Chondrocyte (in vitro differentiated cells): ENCODE measurements around the gene BST2. TPM values are rescaled to one million over a fixed set of nuclear protein-coding genes. Genes with fewer than 3 reads are reported as not detected.

ENCODE experiments used
- DNase-seq: peaks from one replicate; pipeline ENCODE4 v3.0.0; 2021; ENCODE audit warnings: mixed read lengths, low spot score
- H3K27ac Mint-ChIP-seq: one replicate; pipeline ENCODE4 v1.8.0; 2021; ENCODE audit warnings: mild to moderate bottlenecking, moderate library complexity, mixed read lengths; ENCODE audit not compliant: unreplicated experiment
- H3K27me3 Mint-ChIP-seq: 2 replicates; pipeline ENCODE4 v1.8.0; 2021; ENCODE audit warnings: low read depth, mixed read lengths
- H3K36me3 Mint-ChIP-seq: 2 replicates; pipeline ENCODE4 v1.8.0; 2021; ENCODE audit warnings: low read depth, mixed read lengths
- H3K4me1 Mint-ChIP-seq: 2 replicates; pipeline ENCODE4 v1.8.0; 2021; ENCODE audit warnings: low read depth, mild to moderate bottlenecking, mixed read lengths
- H3K4me3 Mint-ChIP-seq: one replicate; pipeline ENCODE4 v1.8.0; 2021; ENCODE audit warnings: mild to moderate bottlenecking, moderate library complexity, mixed read lengths; ENCODE audit not compliant: unreplicated experiment
- H3K9me3 Mint-ChIP-seq: 2 replicates; pipeline ENCODE4 v1.8.0; 2021; ENCODE audit warnings: low read depth, mixed read lengths
- total RNA-seq: library from RNA; stranded (reverse); gene quantifications from 3 replicates; pipeline ENCODE4 v1.2.1, GENCODE V29; 2021
- TF ChIP-seq, protein P1 (sequence below): fragments of 200-600 bp; sonication (generic); IDR thresholded peaks from 2 replicates; pipeline ENCODE4 v1.5.0; 2021; ENCODE audit warnings: antibody characterized with exemption, mild to moderate bottlenecking, moderate library complexity

BST2 gene
- total RNA-seq, 1 donor from 2014 or later, result not detected

GRCh38 chr19:17391371-17392151 is 13.9 kb downstream of the BST2 start:
- Mint-ChIP-seq H3K4me3 (peak overlapping the region; percentile 89), H3K36me3 (no peaks in the 10 kb centered on the region), H3K9me3 (peaks cover 3% of the 10 kb centered on the region), H3K27me3 (no peaks in the 10 kb centered on the region), H3K4me1 (peaks cover 10% of the 10 kb centered on the region), H3K27ac (no peak overlapping the region)
- TF ChIP-seq, protein P1, sequence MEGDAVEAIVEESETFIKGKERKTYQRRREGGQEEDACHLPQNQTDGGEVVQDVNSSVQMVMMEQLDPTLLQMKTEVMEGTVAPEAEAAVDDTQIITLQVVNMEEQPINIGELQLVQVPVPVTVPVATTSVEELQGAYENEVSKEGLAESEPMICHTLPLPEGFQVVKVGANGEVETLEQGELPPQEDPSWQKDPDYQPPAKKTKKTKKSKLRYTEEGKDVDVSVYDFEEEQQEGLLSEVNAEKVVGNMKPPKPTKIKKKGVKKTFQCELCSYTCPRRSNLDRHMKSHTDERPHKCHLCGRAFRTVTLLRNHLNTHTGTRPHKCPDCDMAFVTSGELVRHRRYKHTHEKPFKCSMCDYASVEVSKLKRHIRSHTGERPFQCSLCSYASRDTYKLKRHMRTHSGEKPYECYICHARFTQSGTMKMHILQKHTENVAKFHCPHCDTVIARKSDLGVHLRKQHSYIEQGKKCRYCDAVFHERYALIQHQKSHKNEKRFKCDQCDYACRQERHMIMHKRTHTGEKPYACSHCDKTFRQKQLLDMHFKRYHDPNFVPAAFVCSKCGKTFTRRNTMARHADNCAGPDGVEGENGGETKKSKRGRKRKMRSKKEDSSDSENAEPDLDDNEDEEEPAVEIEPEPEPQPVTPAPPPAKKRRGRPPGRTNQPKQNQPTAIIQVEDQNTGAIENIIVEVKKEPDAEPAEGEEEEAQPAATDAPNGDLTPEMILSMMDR, result peak; percentile 43
- DNase-seq, result no peak

GRCh38 chr19:17390665-17391370 is 14.6 kb downstream of the BST2 start:
- Mint-ChIP-seq H3K27ac (no peak overlapping the region), H3K36me3 (no peaks in the 10 kb centered on the region)

DNA sequence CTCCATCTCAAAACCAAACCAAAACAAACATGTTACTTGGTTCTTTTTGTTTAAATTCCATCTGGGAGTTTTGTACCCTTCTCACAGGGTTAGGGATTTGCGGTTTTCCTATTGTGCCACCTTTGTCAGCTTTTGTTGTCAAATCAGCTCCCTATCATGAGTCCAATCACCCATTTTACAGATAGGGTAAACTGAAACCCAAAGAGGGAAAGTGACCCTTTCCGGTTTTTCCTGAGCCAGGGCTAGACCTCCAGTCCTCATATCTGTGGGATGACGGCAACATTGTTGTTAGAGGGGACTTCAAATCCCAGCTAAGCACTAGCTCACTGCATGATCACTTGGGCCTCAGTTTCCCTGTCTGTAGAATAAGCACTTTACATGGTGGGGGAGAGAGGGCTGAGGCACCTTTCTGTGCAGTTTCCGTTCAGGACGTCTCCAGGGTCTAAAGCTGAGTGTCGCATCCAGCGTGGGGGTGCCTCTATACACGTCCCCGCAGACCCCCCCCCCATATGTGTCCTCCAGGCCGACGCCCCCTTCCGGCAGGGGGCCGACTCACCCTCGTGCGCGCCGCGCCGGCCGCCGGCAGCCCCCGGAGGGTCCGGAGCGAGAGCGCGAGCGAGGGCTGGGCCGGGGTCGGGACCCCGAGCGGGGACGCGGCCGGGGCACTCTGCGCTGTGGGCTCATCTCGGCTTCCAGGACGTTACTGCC is 15.3 kb downstream of the BST2 start:
- peak overlapping the region; percentile 89 for H3K4me3 Mint-ChIP-seq
- peaks cover 3% of the 10 kb centered on the region for H3K9me3 Mint-ChIP-seq
- no peaks in the 10 kb centered on the region for H3K27me3 Mint-ChIP-seq
- H3K36me3 Mint-ChIP-seq, result no peaks in the 10 kb centered on the region
- DNase-seq, result no peak
- H3K27ac Mint-ChIP-seq, result no peak overlapping the region
- peaks cover 10% of the 10 kb centered on the region for H3K4me1 Mint-ChIP-seq
- TF ChIP-seq, protein P1, result peak; percentile 52

More at GRCh38 chr19:17390665-17391370, 14.6 kb downstream of the BST2 start:
- Mint-ChIP-seq H3K27me3 (no peaks in the 10 kb centered on the region), H3K4me3 (peak overlapping the region; percentile 89), H3K9me3 (peaks cover 3% of the 10 kb centered on the region), H3K4me1 (peaks cover 10% of the 10 kb centered on the region)
- TF ChIP-seq, protein P1, result peak; percentile 82
- no peak for DNase-seq

GRCh38 chr19:17389288-17389687 is 16.1 kb downstream of the BST2 start:
- Mint-ChIP-seq H3K9me3 (peaks cover 3% of the 10 kb centered on the region), H3K36me3 (no peaks in the 10 kb centered on the region), H3K4me3 (no peak overlapping the region)

More at GRCh38 chr19:17389288-17389687, 16.1 kb downstream of the BST2 start:
- H3K27me3 Mint-ChIP-seq, result no peaks in the 10 kb centered on the region
- DNase-seq, result no peak
- H3K27ac Mint-ChIP-seq, result no peak overlapping the region
- TF ChIP-seq, protein P1, result no peak
- peaks cover 10% of the 10 kb centered on the region for H3K4me1 Mint-ChIP-seq
